ENCODE data around the gene MRTFB.

Gene MRTFB

GRCh38 chr16:14131774-14132695, 60.9 kb downstream of the MRTFB start:
- no peak overlapping the region for H3K27ac ChIP-seq (ENCODE audit: low read depth, low read length)
- H3K4me1 ChIP-seq (ENCODE audit: control insufficient read depth, insufficient read depth, low read length), result peaks cover 4% of the 10 kb centered on the region
- H3K27me3 ChIP-seq (ENCODE audit: control insufficient read depth, insufficient read depth, low read length), result no peaks in the 10 kb centered on the region
- H3K36me3 ChIP-seq (ENCODE audit: control insufficient read depth, insufficient read depth, low read length), result no peaks in the 10 kb centered on the region
- no peak overlapping the region for H3K9ac ChIP-seq (ENCODE audit: low read length)
- H3K4me3 ChIP-seq (ENCODE audit: low read length), result no peak overlapping the region

GRCh38 chr16:14132696-14133048, 61.6 kb downstream of the MRTFB start:
- no peak overlapping the region for H3K27ac ChIP-seq (ENCODE audit: low read depth, low read length)
- H3K27me3 ChIP-seq (ENCODE audit: control insufficient read depth, insufficient read depth, low read length), result no peaks in the 10 kb centered on the region
- H3K36me3 ChIP-seq (ENCODE audit: control insufficient read depth, insufficient read depth, low read length), result no peaks in the 10 kb centered on the region
- no peak overlapping the region for H3K4me3 ChIP-seq (ENCODE audit: low read length)
- peaks cover 4% of the 10 kb centered on the region for H3K4me1 ChIP-seq (ENCODE audit: control insufficient read depth, insufficient read depth, low read length)
- H3K9ac ChIP-seq (ENCODE audit: low read length), result no peak overlapping the region

GRCh38 chr16:14133907-14134306, 62.8 kb downstream of the MRTFB start:
- Histone ChIP-seq H3K36me3 (ENCODE audit: control insufficient read depth, insufficient read depth, low read length) (no peaks in the 10 kb centered on the region), H3K27ac (ENCODE audit: low read depth, low read length) (no peak overlapping the region), H3K4me3 (ENCODE audit: low read length) (no peak overlapping the region), H3K4me1 (ENCODE audit: control insufficient read depth, insufficient read depth, low read length) (peaks cover 4% of the 10 kb centered on the region), H3K27me3 (ENCODE audit: control insufficient read depth, insufficient read depth, low read length) (no peaks in the 10 kb centered on the region), H3K9ac (ENCODE audit: low read length) (no peak overlapping the region)

GRCh38 chr16:14135704-14136103, 64.6 kb downstream of the MRTFB start:
- Histone ChIP-seq H3K27ac (ENCODE audit: low read depth, low read length) (no peak overlapping the region), H3K36me3 (ENCODE audit: control insufficient read depth, insufficient read depth, low read length) (no peaks in the 10 kb centered on the region), H3K4me3 (ENCODE audit: low read length) (no peak overlapping the region), H3K9ac (ENCODE audit: low read length) (no peak overlapping the region), H3K27me3 (ENCODE audit: control insufficient read depth, insufficient read depth, low read length) (no peaks in the 10 kb centered on the region), H3K4me1 (ENCODE audit: control insufficient read depth, insufficient read depth, low read length) (peaks cover 4% of the 10 kb centered on the region)

- Histone ChIP-seq H3K36me3 (ENCODE audit: control insufficient read depth, insufficient read depth, low read length) (peaks cover 2% of the 10 kb centered on the region), H3K4me1 (ENCODE audit: control insufficient read depth, insufficient read depth, low read length) (no peaks in the 10 kb centered on the region), H3K27me3 (ENCODE audit: control insufficient read depth, insufficient read depth, low read length) (no peaks in the 10 kb centered on the region), H3K27ac (ENCODE audit: low read depth, low read length) (no peak overlapping the region), H3K9ac (ENCODE audit: low read length) (no peak overlapping the region), H3K4me3 (ENCODE audit: low read length) (no peak overlapping the region)
Observed at GRCh38 chr16:14139872-14140271, 68.8 kb downstream of the MRTFB start.

GRCh38 chr16:14140923-14141322, 69.8 kb downstream of the MRTFB start:
- no peaks in the 10 kb centered on the region for H3K4me1 ChIP-seq (ENCODE audit: control insufficient read depth, insufficient read depth, low read length)
- peaks cover 4% of the 10 kb centered on the region for H3K36me3 ChIP-seq (ENCODE audit: control insufficient read depth, insufficient read depth, low read length)
- H3K27ac ChIP-seq (ENCODE audit: low read depth, low read length), result no peak overlapping the region
- H3K4me3 ChIP-seq (ENCODE audit: low read length), result no peak overlapping the region
- no peaks in the 10 kb centered on the region for H3K27me3 ChIP-seq (ENCODE audit: control insufficient read depth, insufficient read depth, low read length)
- H3K9ac ChIP-seq (ENCODE audit: low read length), result no peak overlapping the region

- no peaks in the 10 kb centered on the region for H3K4me1 ChIP-seq (ENCODE audit: control insufficient read depth, insufficient read depth, low read length)
- H3K9ac ChIP-seq (ENCODE audit: low read length), result no peak overlapping the region
- no peak overlapping the region for H3K4me3 ChIP-seq (ENCODE audit: low read length)
- no peak overlapping the region for H3K27ac ChIP-seq (ENCODE audit: low read depth, low read length)
- no peaks in the 10 kb centered on the region for H3K27me3 ChIP-seq (ENCODE audit: control insufficient read depth, insufficient read depth, low read length)
- peaks cover 2% of the 10 kb centered on the region for H3K36me3 ChIP-seq (ENCODE audit: control insufficient read depth, insufficient read depth, low read length)
Observed at GRCh38 chr16:14146445-14146844, 75.3 kb downstream of the MRTFB start.

- Histone ChIP-seq H3K9ac (ENCODE audit: low read length) (no peak overlapping the region), H3K4me1 (ENCODE audit: control insufficient read depth, insufficient read depth, low read length) (no peaks in the 10 kb centered on the region), H3K27me3 (ENCODE audit: control insufficient read depth, insufficient read depth, low read length) (no peaks in the 10 kb centered on the region), H3K36me3 (ENCODE audit: control insufficient read depth, insufficient read depth, low read length) (peaks cover 2% of the 10 kb centered on the region), H3K27ac (ENCODE audit: low read depth, low read length) (no peak overlapping the region), H3K4me3 (ENCODE audit: low read length) (no peak overlapping the region)
Observed at GRCh38 chr16:14148016-14148415, 76.9 kb downstream of the MRTFB start.

GRCh38 chr16:14148569-14148968, 77.5 kb downstream of the MRTFB start:
- H3K36me3 ChIP-seq (ENCODE audit: control insufficient read depth, insufficient read depth, low read length), result peaks cover 2% of the 10 kb centered on the region
- H3K27me3 ChIP-seq (ENCODE audit: control insufficient read depth, insufficient read depth, low read length), result no peaks in the 10 kb centered on the region
- no peak overlapping the region for H3K4me3 ChIP-seq (ENCODE audit: low read length)
- H3K27ac ChIP-seq (ENCODE audit: low read depth, low read length), result no peak overlapping the region
- H3K9ac ChIP-seq (ENCODE audit: low read length), result no peak overlapping the region
- H3K4me1 ChIP-seq (ENCODE audit: control insufficient read depth, insufficient read depth, low read length), result no peaks in the 10 kb centered on the region

- Histone ChIP-seq H3K27me3 (ENCODE audit: control insufficient read depth, insufficient read depth, low read length) (no peaks in the 10 kb centered on the region), H3K4me3 (ENCODE audit: low read length) (no peak overlapping the region), H3K9ac (ENCODE audit: low read length) (no peak overlapping the region), H3K27ac (ENCODE audit: low read depth, low read length) (no peak overlapping the region), H3K36me3 (ENCODE audit: control insufficient read depth, insufficient read depth, low read length) (no peaks in the 10 kb centered on the region), H3K4me1 (ENCODE audit: control insufficient read depth, insufficient read depth, low read length) (no peaks in the 10 kb centered on the region)
Observed at GRCh38 chr16:14150796-14151195, 79.7 kb downstream of the MRTFB start.

- Histone ChIP-seq H3K27ac (ENCODE audit: low read depth, low read length) (no peak overlapping the region), H3K27me3 (ENCODE audit: control insufficient read depth, insufficient read depth, low read length) (no peaks in the 10 kb centered on the region), H3K9ac (ENCODE audit: low read length) (no peak overlapping the region), H3K36me3 (ENCODE audit: control insufficient read depth, insufficient read depth, low read length) (no peaks in the 10 kb centered on the region), H3K4me1 (ENCODE audit: control insufficient read depth, insufficient read depth, low read length) (no peaks in the 10 kb centered on the region), H3K4me3 (ENCODE audit: low read length) (no peak overlapping the region)
Observed at GRCh38 chr16:14151256-14152030, 80.3 kb downstream of the MRTFB start.

- H3K4me1 ChIP-seq (ENCODE audit: control insufficient read depth, insufficient read depth, low read length), result no peaks in the 10 kb centered on the region
Observed at GRCh38 chr16:14155572-14156190, 84.6 kb downstream of the MRTFB start.

More at GRCh38 chr16:14155572-14156190, 84.6 kb downstream of the MRTFB start:
- H3K9ac ChIP-seq (ENCODE audit: low read length), result no peak overlapping the region
- H3K4me3 ChIP-seq (ENCODE audit: low read length), result no peak overlapping the region
- H3K27ac ChIP-seq (ENCODE audit: low read depth, low read length), result no peak overlapping the region
- H3K27me3 ChIP-seq (ENCODE audit: control insufficient read depth, insufficient read depth, low read length), result no peaks in the 10 kb centered on the region
- no peaks in the 10 kb centered on the region for H3K36me3 ChIP-seq (ENCODE audit: control insufficient read depth, insufficient read depth, low read length)
